LNCAP (cell line): Measurements from ENCODE around the gene LCN15.

Experiments used
- CTCF ChIP-seq: fragments of 450-650 bp; IDR thresholded peaks from 2 replicates; pipeline ENCODE4 v1.5.1; 2017; ENCODE audit warnings: mild to moderate bottlenecking

The LCN15 gene

GRCh38 chr9:136790640-136791515 is 26.6 kb upstream of the LCN15 start, which contains the start of gene TMEM141:
Gene TMEM141, plus strand, starts transcription at chr9:136791344. Its CDS starts 27 bp downstream, at chr9:136791371.
- TF ChIP-seq CTCF = no peak

- no peak for TF ChIP-seq CTCF
These were observed 25.2 kb upstream of the LCN15 start for GRCh38 chr9:136789523-136789937.

- TF ChIP-seq CTCF = peak; percentile 79
These were observed 23.5 kb upstream of the LCN15 start for GRCh38 chr9:136787690-136788400.

GRCh38 chr9:136786451-136786850 is 22.1 kb upstream of the LCN15 start:
- TF ChIP-seq CTCF = no peak

- no peak for TF ChIP-seq CTCF
These were observed 20.7 kb upstream of the LCN15 start for GRCh38 chr9:136784997-136785361.

- TF ChIP-seq CTCF = peak; percentile 54
These were observed 20.1 kb upstream of the LCN15 start for GRCh38 chr9:136784249-136784996.

- TF ChIP-seq CTCF = no peak
These were observed 18.1 kb upstream of the LCN15 start for GRCh38 chr9:136782452-136782851.
